HG02610 (cell line): ENCODE measurements around the gene PRICKLE2.

ENCODE experiments used
- ATAC-seq: cut with Tn5 transposase; IDR thresholded peaks from one replicate; pipeline ENCODE4 v1.9.1; 2021; ENCODE audit warnings: mild to moderate bottlenecking, moderate library complexity; ENCODE audit not compliant: unreplicated experiment

Gene PRICKLE2

GRCh38 chr3:64254443-64254842 is 29.2 kb upstream of the PRICKLE2 start:
- ATAC-seq, result no peak

- no peak for ATAC-seq
Measured at GRCh38 chr3:64253689-64254088, 28.4 kb upstream of the PRICKLE2 start.

GRCh38 chr3:64251019-64251418 is 25.8 kb upstream of the PRICKLE2 start:
- ATAC-seq, result no peak

- ATAC-seq, result no peak
Measured at GRCh38 chr3:64247991-64248646, 22.9 kb upstream of the PRICKLE2 start.

- ATAC-seq, result peak; percentile 48
Measured at GRCh38 chr3:64244011-64244942, 19.0 kb upstream of the PRICKLE2 start.

GRCh38 chr3:64242435-64242834 is 17.2 kb upstream of the PRICKLE2 start:
- ATAC-seq, result no peak

GRCh38 chr3:64240959-64241358 is 15.7 kb upstream of the PRICKLE2 start:
- ATAC-seq, result no peak

- no peak for ATAC-seq
Measured at GRCh38 chr3:64240396-64240795, 15.1 kb upstream of the PRICKLE2 start.

GRCh38 chr3:64239841-64240240 is 14.6 kb upstream of the PRICKLE2 start:
- ATAC-seq, result no peak

- ATAC-seq, result no peak
Measured at GRCh38 chr3:64238971-64239667, 13.9 kb upstream of the PRICKLE2 start.

- no peak for ATAC-seq
Measured at GRCh38 chr3:64237083-64237482, 11.8 kb upstream of the PRICKLE2 start.

- no peak for ATAC-seq
Measured at GRCh38 chr3:64235605-64236004, 10.3 kb upstream of the PRICKLE2 start.

- ATAC-seq, result no peak
Measured at GRCh38 chr3:64234571-64234970, 9.3 kb upstream of the PRICKLE2 start.

- ATAC-seq, result no peak
Measured at GRCh38 chr3:64232821-64233220, 7.6 kb upstream of the PRICKLE2 start.

GRCh38 chr3:64229903-64230302 is 4.6 kb upstream of the PRICKLE2 start:
- no peak for ATAC-seq

GRCh38 chr3:64228110-64228509 is 2.8 kb upstream of the PRICKLE2 start:
- ATAC-seq, result no peak

GRCh38 chr3:64226730-64227129 is 1.5 kb upstream of the PRICKLE2 start:
- ATAC-seq, result no peak

GRCh38 chr3:64225695-64226499 is 631 bp upstream of the PRICKLE2 start:
- ATAC-seq, result no peak

GRCh38 chr3:64223791-64224745 is 1.2 kb downstream of the PRICKLE2 start:
- ATAC-seq, result no peak
